Panc1 (cell line): Measurements from ENCODE around the gene OR5K4. TPM values are rescaled to one million over a fixed set of nuclear protein-coding genes. Genes with fewer than 3 reads are reported as not detected.

Experiments used
- ATAC-seq: fragments of 200-7000 bp; cut with Tn5 transposase; 2 replicates; pipeline ENCODE4 v1.9.1; 2020; ENCODE audit warnings: mild to moderate bottlenecking, moderate library complexity
- BruUV-seq: library from RNA; stranded (reverse); fragments of 400-500 nt; replicated peaks from 2 replicates; lab custom pipeline; 2021; lab: Mats Ljungman, UMichigan
- CTCF ChIA-PET: fragments of 300-600 bp; sonication (Branson Sonifier 250); formaldehyde crosslinking; loops from one replicate; lab custom pipeline; 2022; ENCODE audit warnings: antibody characterized with exemption; lab: Charles Lee
- POLR2A ChIA-PET: fragments of 300-600 bp; sonication (Branson Sonifier 250); formaldehyde crosslinking; loops from one replicate; lab custom pipeline; 2022; ENCODE audit warnings: antibody characterized with exemption; lab: Charles Lee
- DNase-seq: peaks from one replicate; pipeline ENCODE4 v3.0.0-alpha.2; 2010; ENCODE audit warnings: low read depth, low spot score
- H3K27ac ChIP-seq: 2 replicates; pipeline ENCODE4 v1.5.1; 2011; ENCODE audit warnings: mild to moderate bottlenecking, low read length, inconsistent platforms
- H3K27me3 ChIP-seq: fragments of 200-500 bp; sonication (Bioruptor generic); 2 replicates; pipeline ENCODE4 v1.6.0; 2014; ENCODE audit warnings: low read length, inconsistent platforms; ENCODE audit not compliant: control insufficient read depth, insufficient read depth
- H3K36me3 ChIP-seq: fragments of 200-500 bp; sonication (Bioruptor generic); 2 replicates; pipeline ENCODE4 v1.5.1; 2014; ENCODE audit warnings: inconsistent platforms, mild to moderate bottlenecking, low read length, moderate library complexity; ENCODE audit not compliant: control insufficient read depth, insufficient read depth
- H3K4me1 ChIP-seq: 2 replicates; pipeline ENCODE4 v1.5.1; 2011; ENCODE audit warnings: inconsistent platforms, mild to moderate bottlenecking, low read length, moderate library complexity; ENCODE audit not compliant: control insufficient read depth, insufficient read depth
- H3K4me3 ChIP-seq, 2 experiments: 2 replicates each; pipeline ENCODE4 v1.5.1; 2011 to 2012; ENCODE audit warnings: low read depth in 2 of 2, low read length in 2 of 2, mild to moderate bottlenecking in 2 of 2, inconsistent platforms in 1 of 2, moderate library complexity in 1 of 2
- H3K9me3 ChIP-seq: fragments of 200-500 bp; sonication (Bioruptor generic); 2 replicates; pipeline ENCODE4 v1.5.1; 2014; ENCODE audit warnings: low read depth, mild to moderate bottlenecking, inconsistent platforms, low read length, moderate library complexity; ENCODE audit not compliant: control insufficient read depth, insufficient read depth
- POLR2AphosphoS5 ChIP-seq: IDR thresholded peaks from 2 replicates; pipeline ENCODE4 v1.6.1; 2012; ENCODE audit warnings: mild to moderate bottlenecking, low read depth, low read length, moderate library complexity
- SIN3A ChIP-seq: IDR thresholded peaks from 2 replicates; pipeline ENCODE4 v1.6.1; 2012; ENCODE audit warnings: low read depth, mild to moderate bottlenecking, low read length, moderate library complexity, borderline replicate concordance; ENCODE audit not compliant: insufficient read depth
- TCF7L2 ChIP-seq: IDR thresholded peaks from 2 replicates; pipeline ENCODE4 v1.6.1; 2011; ENCODE audit warnings: mild to moderate bottlenecking, low read depth, low read length, inconsistent platforms
- in situ Hi-C: cut with HindIII; loops from 2 replicates; pipeline ENCODE4 v1.10.0; 2016; ENCODE audit warnings: low sequenced_read_pairs, low pct_unique_long_range_greater_than_20kb
- intact Hi-C: fragments of 100-400 bp; cut with micrococcal nuclease; formaldehyde crosslinking; loops from one replicate; pipeline ENCODE4 v1.10.0; 2022; ENCODE audit not compliant: unreplicated experiment
- total RNA-seq: library from RNA; stranded (reverse); gene quantifications from one replicate; pipeline ENCODE4 v1.2.1, GENCODE V29; 2021; ENCODE audit not compliant: unreplicated experiment
- TF ChIP-seq, protein P1 (sequence below): fragments of 450-650 bp; IDR thresholded peaks from 2 replicates; pipeline ENCODE4 v1.5.1; 2017; ENCODE audit warnings: mild to moderate bottlenecking
- TF ChIP-seq, protein P2 (sequence below), 2 experiments: IDR thresholded peaks; 2 replicates each; pipeline ENCODE4 v1.6.1; 2011 to 2012; ENCODE audit warnings: low read depth in 2 of 2, control low read depth in 1 of 2, low read length in 1 of 2, mild to moderate bottlenecking in 1 of 2, moderate library complexity in 1 of 2; ENCODE audit not compliant: insufficient read depth in 1 of 2

The OR5K4 gene
- total RNA-seq, 1 experiment from 2014 or later: not detected

DNA sequence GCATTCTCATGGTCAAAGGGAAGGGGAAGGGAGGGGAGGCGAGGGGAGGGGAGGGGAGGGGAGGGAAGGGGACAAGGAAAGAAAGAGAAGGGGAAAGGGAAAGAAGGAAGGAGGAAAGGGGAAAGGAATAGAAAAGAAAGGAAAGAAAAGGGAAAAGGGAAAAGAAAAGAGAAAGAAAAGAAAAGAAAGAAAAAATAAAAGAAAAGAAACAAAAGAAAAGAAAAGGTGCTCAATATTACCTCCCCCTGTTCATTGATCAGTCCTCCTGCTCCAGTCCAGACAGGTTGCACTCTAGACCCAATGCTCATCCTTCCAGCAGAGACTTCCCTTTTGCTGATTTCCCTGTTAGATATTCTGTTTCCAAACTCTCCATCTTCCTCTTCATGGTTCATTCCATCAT, 18.8 kb downstream of the OR5K4 start:
- Histone ChIP-seq H3K27ac (no peak overlapping the region), H3K4me1 (no peaks in the 10 kb centered on the region), H3K9me3 (no peaks in the 10 kb centered on the region), H3K36me3 (no peaks in the 10 kb centered on the region), H3K27me3 (no peaks in the 10 kb centered on the region), H3K4me3 (no peak overlapping the region)
- no TSS peak for BruUV-seq
- POLR2A ChIA-PET: no interaction called here
- CTCF ChIA-PET: no interaction called here
- no peak for DNase-seq
- intact Hi-C loops (no loop called here), in situ Hi-C loops (no loop called here)
- ATAC-seq: no peak
- TF ChIP-seq, protein P1, sequence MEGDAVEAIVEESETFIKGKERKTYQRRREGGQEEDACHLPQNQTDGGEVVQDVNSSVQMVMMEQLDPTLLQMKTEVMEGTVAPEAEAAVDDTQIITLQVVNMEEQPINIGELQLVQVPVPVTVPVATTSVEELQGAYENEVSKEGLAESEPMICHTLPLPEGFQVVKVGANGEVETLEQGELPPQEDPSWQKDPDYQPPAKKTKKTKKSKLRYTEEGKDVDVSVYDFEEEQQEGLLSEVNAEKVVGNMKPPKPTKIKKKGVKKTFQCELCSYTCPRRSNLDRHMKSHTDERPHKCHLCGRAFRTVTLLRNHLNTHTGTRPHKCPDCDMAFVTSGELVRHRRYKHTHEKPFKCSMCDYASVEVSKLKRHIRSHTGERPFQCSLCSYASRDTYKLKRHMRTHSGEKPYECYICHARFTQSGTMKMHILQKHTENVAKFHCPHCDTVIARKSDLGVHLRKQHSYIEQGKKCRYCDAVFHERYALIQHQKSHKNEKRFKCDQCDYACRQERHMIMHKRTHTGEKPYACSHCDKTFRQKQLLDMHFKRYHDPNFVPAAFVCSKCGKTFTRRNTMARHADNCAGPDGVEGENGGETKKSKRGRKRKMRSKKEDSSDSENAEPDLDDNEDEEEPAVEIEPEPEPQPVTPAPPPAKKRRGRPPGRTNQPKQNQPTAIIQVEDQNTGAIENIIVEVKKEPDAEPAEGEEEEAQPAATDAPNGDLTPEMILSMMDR: no peak
- TF ChIP-seq TCF7L2: no peak
- TF ChIP-seq POLR2AphosphoS5: no peak
- TF ChIP-seq, protein P2, sequence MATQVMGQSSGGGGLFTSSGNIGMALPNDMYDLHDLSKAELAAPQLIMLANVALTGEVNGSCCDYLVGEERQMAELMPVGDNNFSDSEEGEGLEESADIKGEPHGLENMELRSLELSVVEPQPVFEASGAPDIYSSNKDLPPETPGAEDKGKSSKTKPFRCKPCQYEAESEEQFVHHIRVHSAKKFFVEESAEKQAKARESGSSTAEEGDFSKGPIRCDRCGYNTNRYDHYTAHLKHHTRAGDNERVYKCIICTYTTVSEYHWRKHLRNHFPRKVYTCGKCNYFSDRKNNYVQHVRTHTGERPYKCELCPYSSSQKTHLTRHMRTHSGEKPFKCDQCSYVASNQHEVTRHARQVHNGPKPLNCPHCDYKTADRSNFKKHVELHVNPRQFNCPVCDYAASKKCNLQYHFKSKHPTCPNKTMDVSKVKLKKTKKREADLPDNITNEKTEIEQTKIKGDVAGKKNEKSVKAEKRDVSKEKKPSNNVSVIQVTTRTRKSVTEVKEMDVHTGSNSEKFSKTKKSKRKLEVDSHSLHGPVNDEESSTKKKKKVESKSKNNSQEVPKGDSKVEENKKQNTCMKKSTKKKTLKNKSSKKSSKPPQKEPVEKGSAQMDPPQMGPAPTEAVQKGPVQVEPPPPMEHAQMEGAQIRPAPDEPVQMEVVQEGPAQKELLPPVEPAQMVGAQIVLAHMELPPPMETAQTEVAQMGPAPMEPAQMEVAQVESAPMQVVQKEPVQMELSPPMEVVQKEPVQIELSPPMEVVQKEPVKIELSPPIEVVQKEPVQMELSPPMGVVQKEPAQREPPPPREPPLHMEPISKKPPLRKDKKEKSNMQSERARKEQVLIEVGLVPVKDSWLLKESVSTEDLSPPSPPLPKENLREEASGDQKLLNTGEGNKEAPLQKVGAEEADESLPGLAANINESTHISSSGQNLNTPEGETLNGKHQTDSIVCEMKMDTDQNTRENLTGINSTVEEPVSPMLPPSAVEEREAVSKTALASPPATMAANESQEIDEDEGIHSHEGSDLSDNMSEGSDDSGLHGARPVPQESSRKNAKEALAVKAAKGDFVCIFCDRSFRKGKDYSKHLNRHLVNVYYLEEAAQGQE (IDR thresholded peaks at IDR 0.05; ENCODE audit: insufficient read depth in 1 of 2, low read depth in 2 of 2, low read length in 1 of 2): no peak
- no peak for TF ChIP-seq SIN3A

DNA sequence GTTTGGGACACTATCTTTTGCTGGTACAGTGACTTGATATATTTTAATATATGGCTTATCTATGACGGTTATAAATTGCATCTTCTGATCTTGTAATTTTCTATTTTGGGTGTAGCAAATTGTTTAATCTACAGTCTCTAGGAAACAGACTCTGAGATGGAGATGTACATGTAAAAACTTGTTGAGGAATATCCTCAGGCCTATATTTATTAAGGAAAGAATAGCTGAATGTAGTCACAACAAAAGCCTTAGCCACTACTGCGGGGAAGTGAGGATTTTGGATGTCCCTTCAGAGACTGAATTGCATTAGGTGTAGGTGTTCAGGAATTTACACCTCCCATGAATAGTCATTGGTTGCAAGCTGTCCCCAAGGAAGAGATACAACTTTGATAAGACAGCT, 23.0 kb downstream of the OR5K4 start:
- in situ Hi-C loops (no loop called here), intact Hi-C loops (no loop called here)
- BruUV-seq: no TSS peak
- ATAC-seq: no peak
- no peak overlapping the region for H3K27ac ChIP-seq
- H3K36me3 ChIP-seq: no peaks in the 10 kb centered on the region
- POLR2A ChIA-PET: no interaction called here
- no peak for DNase-seq
- no peak for TF ChIP-seq POLR2AphosphoS5
- TF ChIP-seq SIN3A: no peak
- TF ChIP-seq, protein P1: no peak
- no peak for TF ChIP-seq TCF7L2
- TF ChIP-seq, protein P2 (IDR thresholded peaks at IDR 0.05; ENCODE audit: insufficient read depth in 1 of 2, low read depth in 2 of 2, low read length in 1 of 2): no peak
- CTCF ChIA-PET: no interaction called here
- H3K27me3 ChIP-seq: no peaks in the 10 kb centered on the region
- no peaks in the 10 kb centered on the region for H3K9me3 ChIP-seq
- no peak overlapping the region for H3K4me3 ChIP-seq
- no peaks in the 10 kb centered on the region for H3K4me1 ChIP-seq
